GM21360 (cell line): ENCODE measurements around the gene SYVN1.

Experiments
- ATAC-seq: cut with Tn5 transposase; IDR thresholded peaks from one replicate; pipeline ENCODE4 v1.9.1; 2021; ENCODE audit warnings: mild to moderate bottlenecking, moderate library complexity; ENCODE audit not compliant: unreplicated experiment

The SYVN1 gene

DNA sequence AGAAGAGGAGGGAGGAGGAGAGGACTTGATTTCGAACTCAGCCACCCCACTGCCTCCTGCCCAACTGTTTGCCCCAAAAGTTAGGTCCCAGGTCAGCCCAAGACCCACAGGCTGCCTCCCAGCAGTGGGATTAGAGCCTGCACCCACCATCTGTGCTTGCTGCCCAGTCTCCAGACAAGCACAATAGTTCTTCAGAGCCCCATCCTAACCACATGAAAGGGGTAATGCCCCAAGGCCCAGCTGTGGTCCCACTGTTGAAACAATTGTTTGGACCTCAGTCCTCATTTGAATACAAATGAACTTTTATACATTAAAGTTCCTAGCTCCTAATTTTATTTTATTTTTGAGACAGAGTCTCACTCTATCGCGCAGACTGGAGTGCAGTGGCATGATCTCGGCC lies 43.7 kb downstream of the SYVN1 start:
- ATAC-seq = no peak

DNA sequence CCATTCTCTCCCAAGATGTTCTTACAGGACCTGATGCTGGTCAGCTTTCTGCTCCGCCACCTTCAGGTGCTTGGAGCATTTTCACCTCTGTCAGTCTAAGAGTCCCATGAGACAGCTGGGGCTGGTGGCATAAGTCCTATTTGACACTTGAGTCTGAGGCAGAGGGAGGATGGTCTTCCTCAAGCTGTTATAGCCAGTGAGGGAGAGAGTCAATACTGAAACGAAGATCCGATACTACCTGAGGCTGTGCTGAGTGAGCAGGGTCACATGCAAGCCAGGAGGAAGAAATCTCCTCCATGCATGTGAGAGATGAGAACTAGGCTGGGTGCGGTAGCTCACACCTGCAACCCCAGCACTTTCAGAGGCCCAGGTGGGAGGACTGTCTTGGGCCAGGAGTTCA lies 44.7 kb downstream of the SYVN1 start:
- ATAC-seq = no peak

DNA sequence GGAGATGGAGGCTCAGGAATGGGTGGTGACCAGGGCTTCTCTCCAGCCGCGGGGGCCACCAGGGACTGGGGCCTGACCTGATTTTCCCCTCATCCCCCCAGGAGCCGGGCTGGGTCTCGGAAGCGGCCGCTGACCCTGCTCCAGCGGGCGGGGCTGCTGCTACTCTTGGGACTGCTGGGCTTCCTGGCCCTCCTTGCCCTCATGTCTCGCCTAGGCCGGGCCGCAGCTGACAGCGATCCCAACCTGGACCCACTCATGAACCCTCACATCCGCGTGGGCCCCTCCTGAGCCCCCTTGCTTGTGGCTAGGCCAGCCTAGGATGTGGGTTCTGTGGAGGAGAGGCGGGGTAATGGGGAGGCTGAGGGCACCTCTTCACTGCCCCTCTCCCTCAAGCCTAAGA lies 46.5 kb downstream of the SYVN1 start:
- ATAC-seq = no peak

DNA sequence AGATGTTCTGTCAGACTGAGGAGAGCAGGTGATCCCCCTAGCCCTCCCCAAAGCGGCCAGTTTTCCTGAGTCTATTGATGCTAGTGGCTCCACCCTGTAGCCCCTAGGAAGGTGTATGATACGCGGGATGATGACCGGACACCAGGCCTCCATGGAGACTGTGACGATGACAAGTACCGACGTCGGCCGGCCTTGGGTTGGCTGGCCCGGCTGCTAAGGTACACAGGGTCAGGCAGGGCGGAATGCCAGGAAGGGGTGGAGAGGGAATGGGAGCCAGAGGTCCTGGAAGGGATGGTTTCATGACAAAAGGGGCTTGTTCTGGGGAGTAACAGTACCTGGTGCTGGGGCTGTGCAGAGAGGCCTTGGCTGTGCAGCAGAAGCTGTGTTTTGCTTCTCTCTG lies 47.1 kb downstream of the SYVN1 start:
- no peak for ATAC-seq

DNA sequence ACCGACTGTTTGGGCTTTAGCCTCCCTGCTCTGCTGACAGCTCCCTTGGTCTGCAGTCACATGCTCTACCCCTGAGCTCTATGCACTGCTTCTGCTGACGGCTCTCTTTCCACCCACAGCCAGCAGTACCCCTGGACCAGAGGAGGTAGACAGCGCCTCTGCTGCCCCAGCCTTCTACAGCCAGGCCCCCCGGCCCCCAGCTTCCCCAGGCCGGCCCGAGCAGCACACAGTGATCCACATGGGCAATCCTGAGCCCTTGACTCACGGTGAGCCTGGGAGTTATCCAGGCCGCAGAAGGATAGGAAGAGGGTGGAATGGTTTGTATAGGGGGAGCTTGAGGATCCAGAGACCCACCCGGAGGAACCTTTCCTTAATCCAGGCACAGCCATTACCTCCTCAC lies 47.5 kb downstream of the SYVN1 start:
- no peak for ATAC-seq

DNA sequence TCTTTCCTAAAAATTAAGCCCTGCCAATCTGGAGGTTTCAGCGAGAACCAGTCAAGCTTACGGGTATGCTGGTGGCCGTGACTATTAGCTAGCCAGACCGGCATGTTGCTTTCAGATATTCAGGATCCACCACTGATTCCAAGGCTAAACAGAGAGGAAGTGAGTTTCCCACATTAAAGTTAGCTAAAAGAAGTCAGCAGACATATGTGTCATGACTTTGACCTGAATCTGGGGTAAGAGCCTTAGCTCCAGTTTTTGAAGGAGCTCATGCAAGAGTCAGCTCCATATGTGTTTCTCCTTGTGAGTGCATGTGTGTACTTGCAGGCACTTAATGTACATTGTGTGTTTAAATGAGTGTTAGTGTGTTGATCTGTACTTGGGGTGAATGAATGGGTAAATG lies 48.9 kb downstream of the SYVN1 start:
- ATAC-seq = no peak

DNA sequence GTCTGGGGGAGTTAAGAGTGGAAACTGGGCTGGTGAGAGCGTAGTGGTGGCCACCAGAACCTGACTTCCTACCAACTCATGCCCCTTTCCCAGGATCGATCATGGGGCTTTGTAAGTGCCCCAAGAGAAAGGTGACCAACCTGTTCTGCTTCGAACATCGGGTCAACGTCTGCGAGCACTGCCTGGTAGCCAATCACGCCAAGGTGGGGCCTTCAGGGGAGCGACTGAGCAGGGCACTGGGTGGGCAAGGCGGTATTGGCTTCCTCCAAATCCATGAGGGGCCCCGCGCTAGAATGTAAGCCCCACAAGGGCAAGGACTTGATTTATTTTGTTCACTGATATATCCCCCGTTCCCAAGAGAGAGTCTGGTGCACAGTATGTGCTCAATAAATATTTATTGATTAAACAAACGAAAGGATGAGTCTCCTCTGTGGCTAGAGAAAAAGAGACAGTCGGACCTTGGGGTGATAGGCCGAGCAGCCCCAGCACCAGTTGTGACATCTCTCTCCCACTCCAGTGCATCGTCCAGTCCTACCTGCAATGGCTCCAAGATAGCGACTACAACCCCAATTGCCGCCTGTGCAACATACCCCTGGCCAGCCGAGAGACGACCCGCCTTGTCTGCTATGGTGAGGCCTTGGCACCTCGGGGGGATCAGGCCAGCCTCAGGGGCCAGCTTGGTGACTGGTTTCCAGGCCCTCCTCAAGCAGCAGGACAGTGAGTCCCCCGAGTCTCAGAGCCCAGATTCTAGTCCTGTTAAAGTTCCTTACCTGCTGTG lies 49.5 kb downstream of the SYVN1 start:
- ATAC-seq = no peak

DNA sequence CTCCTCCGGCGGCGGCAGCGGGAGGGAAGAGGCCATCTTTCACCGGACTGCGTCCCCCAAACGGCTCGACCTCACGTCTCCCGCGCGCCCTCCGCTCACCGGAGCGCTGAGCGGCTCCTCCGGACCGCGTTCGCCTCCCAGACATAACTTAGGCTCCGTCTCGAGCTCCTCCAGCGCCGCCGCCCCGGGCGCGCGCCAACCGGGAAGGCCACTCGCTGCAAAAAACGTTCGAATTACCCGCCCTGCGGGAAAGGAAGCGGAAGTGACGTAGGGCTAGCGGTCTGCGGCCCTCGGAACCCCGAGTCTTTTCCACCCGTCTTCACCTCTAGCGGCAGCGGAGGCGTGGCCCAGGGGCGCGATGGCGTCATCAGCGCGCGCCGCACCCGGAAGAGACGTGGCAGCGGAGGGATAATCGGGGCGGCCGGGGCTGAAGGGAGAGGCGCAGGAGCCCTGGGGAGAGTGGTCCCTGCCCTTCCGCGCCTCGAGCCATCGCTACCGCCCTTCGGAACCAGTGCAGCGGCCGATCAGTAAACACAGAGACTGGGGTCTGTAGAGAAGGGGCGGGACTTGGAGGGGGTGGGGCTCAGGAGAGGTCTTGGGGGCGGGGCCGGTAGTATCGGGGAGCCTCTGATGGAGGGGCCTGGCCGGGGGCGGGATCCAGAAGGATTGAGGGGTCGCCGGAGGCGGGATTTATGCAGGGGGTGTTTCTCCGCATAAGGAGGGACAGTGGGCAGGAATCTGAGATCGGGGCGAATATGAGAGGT lies 50.3 kb downstream of the SYVN1 start, which contains the start of the genes CDCA5 and ZFPL1:
CDCA5 (minus strand) TSS at position 207 of the 764 bp plus-strand sequence; CDS start at position 145, 62 bp downstream.
ZFPL1 (plus strand) TSS at position 389 of the 764 bp plus-strand sequence. CDS start 477 bp downstream, outside the sequence.
- ATAC-seq = peak; percentile 76

DNA sequence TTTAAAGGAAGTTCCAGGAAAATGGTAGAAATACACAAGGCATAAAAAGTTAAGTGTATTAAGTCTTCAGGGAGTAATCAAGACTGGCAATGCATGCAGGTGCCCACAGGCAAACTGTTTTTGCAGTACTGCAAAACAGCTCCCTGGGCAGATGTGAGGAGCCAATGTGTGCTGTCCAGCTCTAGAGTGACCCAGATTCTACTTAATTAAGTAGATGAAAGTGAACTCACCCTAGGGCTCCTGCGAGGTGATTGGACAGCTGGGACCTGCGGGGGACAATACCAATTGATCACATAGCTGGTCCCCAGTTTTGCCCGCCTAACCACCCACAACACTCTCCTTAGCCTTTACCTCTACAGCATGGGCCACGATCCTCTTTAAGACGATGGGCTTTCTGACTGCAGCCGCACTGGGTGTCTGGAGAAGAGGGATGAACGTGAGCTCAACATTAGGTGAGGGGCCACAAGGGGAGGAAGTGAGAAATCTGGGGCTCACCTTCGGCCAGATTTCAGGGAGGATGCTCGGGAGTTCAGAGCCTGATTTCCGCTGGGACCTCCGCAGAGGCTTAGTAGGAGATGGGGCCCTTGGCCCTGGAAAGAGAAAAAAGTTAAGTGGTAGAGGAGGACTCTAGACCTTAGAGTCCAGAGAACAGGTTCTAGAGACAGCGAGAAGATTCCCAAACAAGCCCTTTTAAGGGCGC lies 51.0 kb downstream of the SYVN1 start:
- ATAC-seq = no peak

DNA sequence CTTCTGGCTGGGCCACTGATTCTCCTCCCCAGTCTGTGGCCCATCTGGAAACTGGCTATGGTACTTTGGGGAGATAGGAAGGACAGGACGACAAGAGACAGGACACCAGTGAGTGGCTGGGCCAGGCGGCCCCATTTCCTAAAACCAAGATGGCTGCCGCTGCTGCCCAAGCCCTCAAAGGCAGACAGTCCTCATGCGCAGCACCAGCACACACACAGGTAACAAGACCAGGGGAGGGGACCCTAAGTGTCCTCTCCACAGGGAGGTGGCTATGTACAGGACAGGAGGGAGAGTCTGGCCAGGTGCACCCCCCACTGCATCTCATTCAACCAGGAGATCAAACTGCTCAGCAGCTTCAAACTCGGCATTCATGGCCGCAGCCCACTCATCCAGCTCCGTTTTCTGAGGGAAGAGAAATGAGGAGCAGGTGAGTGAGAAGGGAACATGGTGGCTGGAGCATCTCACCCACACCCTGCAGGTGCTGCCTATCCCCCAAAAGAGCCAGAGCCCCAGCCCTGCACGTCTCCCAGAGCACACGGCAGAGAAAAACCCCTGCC lies 55.5 kb downstream of the SYVN1 start:
- ATAC-seq = no peak

DNA sequence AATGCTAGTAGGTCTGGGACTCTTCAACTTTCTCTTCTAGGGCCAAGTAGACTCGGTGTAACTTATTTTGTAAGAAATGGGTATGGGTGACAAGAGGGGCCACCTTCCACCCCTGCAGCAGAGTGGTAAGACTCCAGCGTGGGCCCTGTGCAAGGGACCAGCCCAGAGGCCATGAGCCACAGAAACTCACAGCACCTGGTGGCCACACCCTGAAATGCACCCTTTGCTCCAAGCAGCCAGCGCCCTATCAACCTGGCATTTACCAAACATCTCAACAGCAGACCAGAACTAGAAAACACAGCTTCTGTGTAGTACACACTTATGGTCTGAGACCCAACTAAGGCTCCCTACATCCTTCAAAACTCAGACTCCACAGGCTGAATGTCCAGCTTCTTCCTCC lies 56.2 kb downstream of the SYVN1 start:
- no peak for ATAC-seq

DNA sequence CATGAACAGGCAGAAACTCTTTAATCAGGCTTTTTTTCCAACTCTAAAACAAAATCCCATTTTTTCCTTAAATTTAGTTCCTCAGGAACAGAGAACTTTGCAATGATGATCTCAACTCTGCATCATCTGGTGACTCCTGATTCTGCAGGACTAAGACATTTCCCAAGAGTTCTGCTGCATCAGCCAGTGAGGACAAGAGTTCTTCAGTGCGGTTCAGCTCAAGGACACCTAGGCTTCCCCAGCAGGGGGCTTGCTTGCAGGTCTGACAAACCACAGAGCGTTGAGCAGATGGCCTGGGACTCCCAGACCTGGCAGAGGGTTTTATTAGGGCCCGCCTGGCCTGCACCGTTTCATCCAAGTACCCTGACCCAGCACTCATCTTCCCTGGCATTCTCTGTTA lies 56.9 kb downstream of the SYVN1 start:
- ATAC-seq = no peak
